H1 (cell line): ENCODE measurements around the gene TMEM164. TPM values are rescaled to one million over a fixed set of nuclear protein-coding genes. Genes with fewer than 3 reads are reported as not detected.

ENCODE experiments used
- CTCF ChIA-PET: fragments of 300-600 bp; sonication (Branson Sonifier 250); formaldehyde crosslinking; loops from one replicate; lab custom pipeline; 2021; ENCODE audit not compliant: partially characterized antibody; lab: Charles Lee
- POLR2A ChIA-PET: fragments of 300-600 bp; sonication (Branson Sonifier 250); formaldehyde crosslinking; loops from one replicate; lab custom pipeline; 2021; ENCODE audit warnings: inconsistent platforms; ENCODE audit not compliant: partially characterized antibody; lab: Charles Lee
- DNase-seq, 2 experiments: peaks; one replicate each; pipeline versions ENCODE4 v3.0.0 to v3.0.0-alpha.2; 2010 to 2022; ENCODE audit warnings: low spot score in 2 of 2, low read depth in 1 of 2, mixed read lengths in 1 of 2
- FAIRE-seq: peaks from 2 replicates; lab custom pipeline; 2011; peaks lifted over from hg19 to GRCh38; lab: Jason Lieb, UNC
- H2AFZ ChIP-seq: 2 replicates; pipeline ENCODE4 v1.8.1; 2012; ENCODE audit warnings: low read length, inconsistent platforms
- H2AK5ac ChIP-seq: 2 replicates; pipeline ENCODE4 v1.6.1; 2013; ENCODE audit warnings: low read depth, low read length
- H2BK120ac ChIP-seq: replicated peaks from 2 replicates; pipeline ENCODE3; 2013; ENCODE audit warnings: low read depth, low read length, inconsistent platforms
- H2BK12ac ChIP-seq: 2 replicates; pipeline ENCODE4 v1.6.1; 2013; ENCODE audit warnings: low read depth, low read length
- H2BK15ac ChIP-seq: 2 replicates; pipeline ENCODE4 v1.6.1; 2013; ENCODE audit warnings: low read length
- H2BK20ac ChIP-seq: 2 replicates; pipeline ENCODE4 v1.6.1; 2013; ENCODE audit warnings: low read length
- H2BK5ac ChIP-seq: 2 replicates; pipeline ENCODE4 v1.6.1; 2013; ENCODE audit warnings: low read depth, low read length
- H3K14ac ChIP-seq: 2 replicates; pipeline ENCODE4 v1.6.1; 2013; ENCODE audit warnings: inconsistent platforms; ENCODE audit not compliant: insufficient read length
- H3K18ac ChIP-seq: 2 replicates; pipeline ENCODE4 v1.6.1; 2013; ENCODE audit warnings: low read length; ENCODE audit errors: extremely low read depth
- H3K23ac ChIP-seq: 2 replicates; pipeline ENCODE4 v1.6.1; 2013; ENCODE audit warnings: inconsistent platforms; ENCODE audit not compliant: insufficient read length
- H3K23me2 ChIP-seq: 2 replicates; pipeline ENCODE4 v1.6.1; 2013; ENCODE audit warnings: low read depth, low read length
- H3K27ac ChIP-seq: 2 replicates; pipeline ENCODE4 v1.6.1; 2011; ENCODE audit warnings: low read depth, low read length, inconsistent platforms
- H3K27me3 ChIP-seq, 4 experiments: replicated peaks in 1 of 4; 1 replicate in 1 of 4; 2 replicates in 3 of 4; pipeline versions ENCODE4 v1.6.1 to v1.8.1; 2011 to 2013; ENCODE audit warnings: low read length in 3 of 4, mild to moderate bottlenecking in 3 of 4, inconsistent platforms in 2 of 4, mixed read lengths in 2 of 4, moderate library complexity in 1 of 4; ENCODE audit not compliant: control insufficient read depth in 3 of 4, insufficient read depth in 3 of 4; ENCODE audit errors: extremely low read depth in 1 of 4
- H3K36me3 ChIP-seq, 4 experiments: 2 replicates each; pipeline versions ENCODE4 v1.6.1 to v1.8.1; 2011 to 2013; ENCODE audit warnings: mild to moderate bottlenecking in 4 of 4, low read length in 3 of 4, moderate library complexity in 2 of 4, control low read depth in 1 of 4, inconsistent platforms in 1 of 4; ENCODE audit not compliant: insufficient read depth in 4 of 4, control insufficient read depth in 2 of 4
- H3K4ac ChIP-seq: replicated peaks from 2 replicates; pipeline ENCODE3; 2013; ENCODE audit warnings: low read length, low read depth, mixed read lengths, inconsistent platforms; ENCODE audit not compliant: insufficient read length
- H3K4me1 ChIP-seq, 4 experiments: replicated peaks in 1 of 4; 1 replicate in 1 of 4; 2 replicates in 3 of 4; pipeline versions ENCODE4 v1.6.1 to v1.8.1; 2011 to 2013; ENCODE audit warnings: low read length in 3 of 4, inconsistent platforms in 2 of 4, mixed read lengths in 1 of 4; ENCODE audit not compliant: insufficient read depth in 4 of 4, control insufficient read depth in 3 of 4
- H3K4me2 ChIP-seq, 2 experiments: 2 replicates each; pipeline versions ENCODE4 v1.6.1 to v1.8.1; 2011 to 2013; ENCODE audit warnings: low read depth in 2 of 2, low read length in 2 of 2, control low read depth in 1 of 2, inconsistent platforms in 1 of 2, mild to moderate bottlenecking in 1 of 2; ENCODE audit not compliant: insufficient read depth in 1 of 2
- H3K4me3 ChIP-seq, 4 experiments: fragments of 200-600, 300-600 bp in 1 of 4; sonication (generic), shearing (Covaris generic), sonication (Bioruptor Twin) in 1 of 4; 2 replicates each; pipeline versions ENCODE4 v1.5.1 to v1.8.1; 2011 to 2016; ENCODE audit warnings: low read length in 4 of 4, low read depth in 3 of 4, control low read depth in 2 of 4, inconsistent platforms in 2 of 4, mild to moderate bottlenecking in 2 of 4, mixed read lengths in 1 of 4, moderate library complexity in 1 of 4; ENCODE audit not compliant: insufficient read depth in 2 of 4; ENCODE audit errors: extremely low read depth in 1 of 4
- H3K56ac ChIP-seq: replicated peaks from 2 replicates; pipeline ENCODE3; 2013; ENCODE audit warnings: low read depth, mild to moderate bottlenecking, mixed read lengths, low read length, inconsistent platforms; ENCODE audit not compliant: insufficient read length
- H3K79me1 ChIP-seq: 2 replicates; pipeline ENCODE4 v1.6.1; 2013; ENCODE audit warnings: low read depth, low read length, control low read depth
- H3K79me2 ChIP-seq, 2 experiments: 2 replicates each; pipeline versions ENCODE4 v1.6.1 to v1.8.1; 2012 to 2013; ENCODE audit warnings: low read length in 2 of 2, mild to moderate bottlenecking in 2 of 2, inconsistent platforms in 1 of 2; ENCODE audit not compliant: insufficient read depth in 2 of 2, control insufficient read depth in 1 of 2
- H3K9ac ChIP-seq, 4 experiments: replicated peaks in 1 of 4; 1 replicate in 1 of 4; 2 replicates in 3 of 4; pipeline versions ENCODE4 v1.6.1 to v1.8.1; 2011 to 2013; ENCODE audit warnings: low read depth in 3 of 4, low read length in 3 of 4, control low read depth in 2 of 4, mild to moderate bottlenecking in 2 of 4, moderate library complexity in 2 of 4, inconsistent platforms in 1 of 4; ENCODE audit errors: extremely low read depth in 1 of 4
- H3K9me3 ChIP-seq, 2 experiments: 2 replicates each; pipeline versions ENCODE4 v1.6.1 to v1.8.1; 2012 to 2013; ENCODE audit warnings: mild to moderate bottlenecking in 2 of 2, moderate library complexity in 2 of 2, control low read depth in 1 of 2, inconsistent platforms in 1 of 2, low read depth in 1 of 2, low read length in 1 of 2, mixed read lengths in 1 of 2; ENCODE audit not compliant: insufficient read depth in 2 of 2
- H4K20me1 ChIP-seq, 2 experiments: replicated peaks in 1 of 2; 2 replicates each; pipeline versions ENCODE3 to v1.8.1; 2011 to 2013; ENCODE audit warnings: inconsistent platforms in 2 of 2, low read length in 2 of 2, mild to moderate bottlenecking in 1 of 2; ENCODE audit not compliant: insufficient read depth in 2 of 2, control insufficient read depth in 1 of 2
- H4K5ac ChIP-seq: 2 replicates; pipeline ENCODE4 v1.6.1; 2013; ENCODE audit warnings: low read length, low read depth, mixed read lengths, inconsistent platforms; ENCODE audit not compliant: insufficient read length
- H4K8ac ChIP-seq: 2 replicates; pipeline ENCODE4 v1.8.0; 2013; ENCODE audit warnings: mild to moderate bottlenecking, moderate library complexity, low read length, inconsistent platforms; ENCODE audit not compliant: insufficient read depth; ENCODE audit errors: extremely low read depth
- H4K91ac ChIP-seq: replicated peaks from 2 replicates; pipeline ENCODE3; 2013; ENCODE audit warnings: low read length, mixed read lengths, inconsistent platforms; ENCODE audit not compliant: insufficient read length
- CTCF ChIP-seq, 3 experiments: IDR thresholded peaks; 1 replicate in 2 of 3; 2 replicates in 1 of 3; pipeline versions ENCODE4 v1.5.1 to v1.6.1; 2011; ENCODE audit warnings: low read length in 3 of 3, mild to moderate bottlenecking in 3 of 3, inconsistent platforms in 2 of 3, low read depth in 1 of 3, moderate library complexity in 1 of 3; ENCODE audit not compliant: insufficient read depth in 1 of 3; ENCODE audit errors: control extremely low read depth in 1 of 3
- FOSL1 ChIP-seq: IDR thresholded peaks from 2 replicates; pipeline ENCODE4 v1.6.1; 2011; ENCODE audit warnings: mild to moderate bottlenecking, low read depth, low read length, moderate library complexity; ENCODE audit not compliant: insufficient read depth
- GTF2F1 ChIP-seq: IDR thresholded peaks from 2 replicates; pipeline ENCODE4 v1.6.1; 2012; ENCODE audit warnings: low read depth, low read length, improper control_type of control experiment, borderline replicate concordance
- KDM5A ChIP-seq: fragments of 200-600 bp; IDR thresholded peaks from 2 replicates; pipeline ENCODE4 v1.7.1; 2012; ENCODE audit warnings: mild to moderate bottlenecking, low read length, inconsistent platforms, mixed read lengths
- MAX ChIP-seq: IDR thresholded peaks from 2 replicates; pipeline ENCODE4 v1.6.1; 2012; ENCODE audit warnings: inconsistent platforms
- NANOG ChIP-seq: IDR thresholded peaks from 2 replicates; pipeline ENCODE4 v1.6.1; 2011; ENCODE audit warnings: low read length, low read depth, mild to moderate bottlenecking, inconsistent platforms; ENCODE audit not compliant: insufficient read depth, poor library complexity, severe bottlenecking
- SIRT6 ChIP-seq: IDR thresholded peaks from one replicate; pipeline ENCODE4 v1.7.1; 2012; ENCODE audit warnings: low read length, inconsistent platforms
- SP4 ChIP-seq: IDR thresholded peaks from 2 replicates; pipeline ENCODE4 v1.6.1; 2012; ENCODE audit warnings: low read length, inconsistent platforms
- USF2 ChIP-seq: IDR thresholded peaks from 2 replicates; pipeline ENCODE4 v1.6.1; 2011; ENCODE audit warnings: low read length, improper control_type of control experiment
- YY1 ChIP-seq: IDR thresholded peaks from 2 replicates; pipeline ENCODE4 v1.6.1; 2011; ENCODE audit warnings: low read depth, mild to moderate bottlenecking, low read length
- ZNF274 ChIP-seq: IDR thresholded peaks from 2 replicates; pipeline ENCODE4 v1.7.0; 2012; ENCODE audit warnings: low read length, borderline replicate concordance; ENCODE audit errors: extremely low read depth
- WGBS, 2 experiments: shearing (Covaris generic) in 1 of 2; methylation state at CpG; one replicate each; pipeline versions ENCODE4 v1.1.6 to v1.1.7; 2013 to 2015; ENCODE audit warnings: low lambda C conversion rate in 2 of 2, mixed read lengths in 2 of 2, inconsistent platforms in 1 of 2, low coverage in 1 of 2, missing lambda C conversion rate in 1 of 2; ENCODE audit not compliant: insufficient replicate concordance in 2 of 2, insufficient coverage in 1 of 2, insufficient read length in 1 of 2; ENCODE audit errors: extremely low coverage in 1 of 2, missing lambda C conversion rate in 1 of 2; 5-methylcytosine and 5-hydroxymethylcytosine counted together
- polyA plus RNA-seq, 7 experiments: library from polyadenylated mRNA; depleted of rRNA in 3 of 7; stranded (reverse) in 5 of 7; unstranded in 2 of 7; fragments of >200 nt in 5 of 7; fragments of 200-250 nt in 2 of 7; gene quantifications; 1 replicate in 5 of 7; 2 replicates in 1 of 7; 4 replicates in 1 of 7; pipeline versions ENCODE4 v1.2.1 to v1.2.3, GENCODE V29; 2011 to 2013; ENCODE audit warnings: missing spikeins in 2 of 7, mixed read lengths in 2 of 7
- total RNA-seq: library from RNA; stranded (reverse); fragmentation: NEBNext Ultra II Directional; extraction: Animal tissue kit (Norgen Biotek cat#: 25700); gene quantifications from 2 replicates; pipeline ENCODE4 v1.2.1, GENCODE V29; 2021

Gene TMEM164
- total and polyA plus RNA-seq, 2 of the 8 experiments (the other 6 are each of a cell fraction or from before 2014, with no cell fraction given) = 7.3 to 14.8 TPM

DNA sequence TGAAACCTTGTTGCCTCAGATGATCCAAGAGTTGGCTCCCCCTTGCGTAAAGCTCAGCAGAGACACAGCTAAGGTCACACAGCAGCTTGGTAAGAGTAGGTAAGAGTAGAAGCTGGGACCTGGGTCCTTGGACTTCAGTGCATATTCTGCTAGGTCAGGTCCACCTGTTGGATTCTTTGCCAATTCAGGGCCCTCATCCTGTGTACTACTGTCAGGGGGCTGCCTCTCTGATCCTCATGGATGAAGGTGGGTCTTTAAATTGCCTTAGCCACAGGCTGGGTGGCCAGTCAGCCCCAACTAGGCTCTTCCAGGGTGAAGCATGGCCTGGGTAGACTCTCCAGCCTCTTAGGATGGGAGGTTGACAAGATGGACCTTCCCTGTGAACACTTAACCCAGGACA lies 159.2 kb downstream of the TMEM164 start:
- no peak overlapping the region for H4K91ac ChIP-seq
- H4K20me1 ChIP-seq = peaks cover 0 to 2% of the 10 kb centered on the region in 2 experiments
- H3K18ac ChIP-seq = no peak overlapping the region
- no peak overlapping the region for H3K23ac ChIP-seq
- H3K4me1 ChIP-seq = peaks cover 0 to 6% (median under 1%) of the 10 kb centered on the region in 4 experiments; a peak in 3 of 7 replicates
- no peak overlapping the region for H4K8ac ChIP-seq
- H3K14ac ChIP-seq = no peak overlapping the region
- H2AK5ac ChIP-seq = no peak overlapping the region
- H3K4ac ChIP-seq = no peak overlapping the region
- no peaks in the 10 kb centered on the region for H3K36me3 ChIP-seq
- H3K79me1 ChIP-seq = no peaks in the 10 kb centered on the region
- H3K27ac ChIP-seq = no peak overlapping the region
- H2BK5ac ChIP-seq = no peak overlapping the region
- no peak overlapping the region for H3K9ac ChIP-seq
- no peak overlapping the region for H3K56ac ChIP-seq
- H2AFZ ChIP-seq = no peak overlapping the region
- CTCF ChIA-PET = interaction anchor here (1.1 to 34.1 kb wide), 7 partner anchors 8 to 249 kb away, joined by 3 to 742 read pairs (median 6); no protein-coding TSS in a partner anchor
- WGBS, 2 experiments = 88% methylated on average over 1 of the region's 1 CpG; no CpG with 5 or more reads in 1 of the 2 experiments
- FAIRE-seq (no peak), DNase-seq (no peak)
- no peak overlapping the region for H2BK15ac ChIP-seq
- H2BK120ac ChIP-seq = no peak overlapping the region
- no peaks in the 10 kb centered on the region for H3K9me3 ChIP-seq
- H2BK12ac ChIP-seq = no peak overlapping the region
- H3K79me2 ChIP-seq = no peaks in the 10 kb centered on the region
- no peaks in the 10 kb centered on the region for H3K23me2 ChIP-seq
- no peak overlapping the region for H2BK20ac ChIP-seq
- no peak overlapping the region for H4K5ac ChIP-seq
- H3K4me3 ChIP-seq = no peak overlapping the region
- POLR2A ChIA-PET = no interaction called here
- H3K27me3 ChIP-seq = no peaks in the 10 kb centered on the region
- no peak overlapping the region for H3K4me2 ChIP-seq
- no peak for TF ChIP-seq FOSL1
- TF ChIP-seq CTCF (IDR thresholded peaks at IDR 0.05; ENCODE audit: control extremely low read depth in 1 of 3, insufficient read depth in 1 of 3, low read depth in 1 of 3, low read length in 3 of 3) = no peak
- no peak for TF ChIP-seq MAX
- no peak for TF ChIP-seq KDM5A
- TF ChIP-seq SP4 = no peak
- no peak for TF ChIP-seq GTF2F1
- TF ChIP-seq YY1 = no peak
- no peak for TF ChIP-seq SIRT6
- no peak for TF ChIP-seq USF2
- TF ChIP-seq NANOG = no peak
- TF ChIP-seq ZNF274 = no peak
